Activated naive CD4-positive, alpha-beta T cell treated with anti-CD3 and anti-CD28 coated beads, Interleukin-2, amount 10 ng/mL, durations not matched to agents 7 days and 5 days (primary cell): ENCODE results near the gene MRPL48.
"Not testable (repeated sequence)": the region's sequence is repeated elsewhere in the genome, so short reads cannot be mapped to it uniquely, and the experiment has no call there.

ENCODE experiments used
- CTCF ChIA-PET: fragments of 350-600 bp; sonication (Branson Sonifier 250); formaldehyde crosslinking; loops from one replicate; lab custom pipeline; 2021; ENCODE audit warnings: antibody characterized with exemption; lab: Charles Lee
- DNase-seq: peaks from one replicate; pipeline ENCODE4 v3.0.0-alpha.2; 2020
- H3K27ac Mint-ChIP-seq: one replicate; pipeline ENCODE4 v1.8.0; 2021; ENCODE audit warnings: mild to moderate bottlenecking, moderate library complexity, mixed read lengths
- H3K27me3 Mint-ChIP-seq: one replicate; pipeline ENCODE4 v1.8.0; 2021; ENCODE audit warnings: mild to moderate bottlenecking, mixed read lengths
- H3K36me3 Mint-ChIP-seq: one replicate; pipeline ENCODE4 v1.8.0; 2021; ENCODE audit warnings: mixed read lengths
- H3K4me1 Mint-ChIP-seq: one replicate; pipeline ENCODE4 v1.8.0; 2021; ENCODE audit warnings: mixed read lengths
- H3K4me3 Mint-ChIP-seq: one replicate; pipeline ENCODE4 v1.8.0; 2021; ENCODE audit warnings: mild to moderate bottlenecking, moderate library complexity, mixed read lengths
- H3K9me3 Mint-ChIP-seq: one replicate; pipeline ENCODE4 v1.8.0; 2021; ENCODE audit warnings: mixed read lengths

MRPL48 gene

GRCh38 chr11:73787643-73788558 is at the start of gene MRPL48:
Gene MRPL48, plus strand, starts transcription at chr11:73787874. Its CDS starts 98 bp downstream, at chr11:73787972.
- Mint-ChIP-seq H3K27me3 (no peaks in the 10 kb centered on the region), H3K9me3 (no peaks in the 10 kb centered on the region), H3K27ac (peak within 1 kb of the TSS; percentile 95), H3K36me3 (peaks cover 2% of the 10 kb centered on the region), H3K4me1 (peaks cover 38% of the 10 kb centered on the region), H3K4me3 (peak within 1 kb of the TSS; percentile 99)
- CTCF ChIA-PET, result no interaction called here
- peak; percentile 93 for DNase-seq

- Mint-ChIP-seq H3K27ac (no peak overlapping the region), H3K4me3 (no peak overlapping the region), H3K27me3 (no peaks in the 10 kb centered on the region), H3K4me1 (peaks cover 4% of the 10 kb centered on the region), H3K9me3 (no peaks in the 10 kb centered on the region), H3K36me3 (peaks cover 6% of the 10 kb centered on the region)
- CTCF ChIA-PET, result no interaction called here
- no peak for DNase-seq
Measured at GRCh38 chr11:73743045-73743444, 44.6 kb upstream of the MRPL48 start.

GRCh38 chr11:73746701-73747100 is 41.0 kb upstream of the MRPL48 start:
- H3K4me3 Mint-ChIP-seq, result no peak overlapping the region
- H3K9me3 Mint-ChIP-seq, result no peaks in the 10 kb centered on the region
- H3K36me3 Mint-ChIP-seq, result peaks cover 8% of the 10 kb centered on the region
- H3K4me1 Mint-ChIP-seq, result peaks cover 11% of the 10 kb centered on the region
- no peaks in the 10 kb centered on the region for H3K27me3 Mint-ChIP-seq
- no peak for DNase-seq
- CTCF ChIA-PET, result no interaction called here
- no peak overlapping the region for H3K27ac Mint-ChIP-seq

GRCh38 chr11:73747762-73748161 is 39.9 kb upstream of the MRPL48 start:
- peaks cover 22% of the 10 kb centered on the region for H3K4me1 Mint-ChIP-seq
- no peak overlapping the region for H3K27ac Mint-ChIP-seq
- CTCF ChIA-PET, result no interaction called here

GRCh38 chr11:73748300-73748699 is 39.4 kb upstream of the MRPL48 start:
- Mint-ChIP-seq H3K36me3 (peaks cover 11% of the 10 kb centered on the region), H3K4me3 (no peak overlapping the region), H3K27me3 (no peaks in the 10 kb centered on the region), H3K4me1 (peaks cover 22% of the 10 kb centered on the region), H3K9me3 (no peaks in the 10 kb centered on the region), H3K27ac (no peak overlapping the region)
- CTCF ChIA-PET, result no interaction called here
- no peak for DNase-seq

More at GRCh38 chr11:73747762-73748161, 39.9 kb upstream of the MRPL48 start:
- H3K36me3 Mint-ChIP-seq, result peaks cover 12% of the 10 kb centered on the region
- no peak for DNase-seq
- no peak overlapping the region for H3K4me3 Mint-ChIP-seq
- no peaks in the 10 kb centered on the region for H3K27me3 Mint-ChIP-seq
- H3K9me3 Mint-ChIP-seq, result no peaks in the 10 kb centered on the region

GRCh38 chr11:73749118-73749517 is 38.6 kb upstream of the MRPL48 start:
- Mint-ChIP-seq H3K9me3 (no peaks in the 10 kb centered on the region), H3K4me1 (peaks cover 19% of the 10 kb centered on the region), H3K27me3 (no peaks in the 10 kb centered on the region), H3K36me3 (peaks cover 16% of the 10 kb centered on the region), H3K27ac (no peak overlapping the region), H3K4me3 (no peak overlapping the region)
- CTCF ChIA-PET, result no interaction called here
- DNase-seq, result no peak

- H3K4me1 Mint-ChIP-seq, result peaks cover 19% of the 10 kb centered on the region
- H3K27ac Mint-ChIP-seq, result no peak overlapping the region
- H3K27me3 Mint-ChIP-seq, result no peaks in the 10 kb centered on the region
- DNase-seq, result no peak
- no peaks in the 10 kb centered on the region for H3K9me3 Mint-ChIP-seq
- H3K36me3 Mint-ChIP-seq, result peaks cover 16% of the 10 kb centered on the region
- H3K4me3 Mint-ChIP-seq, result no peak overlapping the region
- CTCF ChIA-PET, result interaction anchor here (0.9 kb wide), 1 partner anchor 321 kb away, joined by 3 read pairs; no protein-coding TSS in a partner anchor
Measured at GRCh38 chr11:73750228-73750627, 37.4 kb upstream of the MRPL48 start.

- H3K4me3 Mint-ChIP-seq, H3K27me3 Mint-ChIP-seq, DNase-seq, H3K9me3 Mint-ChIP-seq, H3K27ac Mint-ChIP-seq: not testable (repeated sequence)
- Mint-ChIP-seq H3K4me1 (peaks cover 19% of the 10 kb centered on the region), H3K36me3 (peaks cover 16% of the 10 kb centered on the region)
- CTCF ChIA-PET, result interaction anchor here (0.6 to 0.9 kb wide), 2 partner anchors 48 to 322 kb away, joined by 3 to 4 read pairs; no protein-coding TSS in a partner anchor
Measured at GRCh38 chr11:73750862-73751261, 36.8 kb upstream of the MRPL48 start.

GRCh38 chr11:73752216-73752867 is 35.3 kb upstream of the MRPL48 start:
- H3K27me3 Mint-ChIP-seq, result no peaks in the 10 kb centered on the region
- DNase-seq, result no peak
- CTCF ChIA-PET, result no interaction called here
- no peaks in the 10 kb centered on the region for H3K9me3 Mint-ChIP-seq
- H3K27ac Mint-ChIP-seq, result no peak overlapping the region
- H3K4me1 Mint-ChIP-seq, result peaks cover 19% of the 10 kb centered on the region
- H3K36me3 Mint-ChIP-seq, result peaks cover 18% of the 10 kb centered on the region
- no peak overlapping the region for H3K4me3 Mint-ChIP-seq

GRCh38 chr11:73752903-73753302 is 34.8 kb upstream of the MRPL48 start:
- Mint-ChIP-seq H3K4me1 (peaks cover 23% of the 10 kb centered on the region), H3K27me3 (no peaks in the 10 kb centered on the region), H3K4me3 (no peak overlapping the region), H3K36me3 (peaks cover 21% of the 10 kb centered on the region), H3K27ac (no peak overlapping the region), H3K9me3 (no peaks in the 10 kb centered on the region)
- CTCF ChIA-PET, result no interaction called here
- DNase-seq, result no peak

GRCh38 chr11:73753938-73754337 is 33.7 kb upstream of the MRPL48 start:
- CTCF ChIA-PET, result no interaction called here
- H3K9me3 Mint-ChIP-seq, result no peaks in the 10 kb centered on the region
- peaks cover 32% of the 10 kb centered on the region for H3K4me1 Mint-ChIP-seq

GRCh38 chr11:73755670-73756069 is 32.0 kb upstream of the MRPL48 start:
- no peak for DNase-seq
- Mint-ChIP-seq H3K4me3 (no peak overlapping the region), H3K9me3 (no peaks in the 10 kb centered on the region), H3K4me1 (peaks cover 42% of the 10 kb centered on the region), H3K27me3 (no peaks in the 10 kb centered on the region), H3K27ac (no peak overlapping the region), H3K36me3 (peaks cover 29% of the 10 kb centered on the region)
- CTCF ChIA-PET, result interaction anchor here (0.6 kb wide), 1 partner anchor 15 kb away, joined by 3 read pairs; no protein-coding TSS in a partner anchor

More at GRCh38 chr11:73753938-73754337, 33.7 kb upstream of the MRPL48 start:
- Mint-ChIP-seq H3K4me3 (no peak overlapping the region), H3K27ac (no peak overlapping the region), H3K36me3 (peaks cover 23% of the 10 kb centered on the region), H3K27me3 (no peaks in the 10 kb centered on the region)
- DNase-seq, result no peak

- CTCF ChIA-PET, result interaction anchor here (1.4 kb wide), 1 partner anchor 174 kb away, joined by 4 read pairs; no protein-coding TSS in a partner anchor
- no peak overlapping the region for H3K4me3 Mint-ChIP-seq
Measured at GRCh38 chr11:73757598-73757997, 30.1 kb upstream of the MRPL48 start.

GRCh38 chr11:73758451-73758850 is 29.2 kb upstream of the MRPL48 start:
- H3K4me3 Mint-ChIP-seq, result peak overlapping the region; percentile 86
- no peaks in the 10 kb centered on the region for H3K9me3 Mint-ChIP-seq
- DNase-seq, result no peak
- H3K36me3 Mint-ChIP-seq, result peaks cover 18% of the 10 kb centered on the region
- H3K27ac Mint-ChIP-seq, result no peak overlapping the region
- H3K4me1 Mint-ChIP-seq, result peaks cover 30% of the 10 kb centered on the region
- H3K27me3 Mint-ChIP-seq, result no peaks in the 10 kb centered on the region
- CTCF ChIA-PET, result interaction anchor here (1.4 kb wide), 1 partner anchor 173 kb away, joined by 4 read pairs; no protein-coding TSS in a partner anchor

More at GRCh38 chr11:73757598-73757997, 30.1 kb upstream of the MRPL48 start:
- Mint-ChIP-seq H3K36me3 (peaks cover 20% of the 10 kb centered on the region), H3K4me1 (peaks cover 33% of the 10 kb centered on the region), H3K9me3 (no peaks in the 10 kb centered on the region), H3K27ac (no peak overlapping the region), H3K27me3 (no peaks in the 10 kb centered on the region)
- no peak for DNase-seq
